T follicular helper cell (primary cell): ENCODE results near the gene GIPC3.
"Not testable (repeated sequence)": the region's sequence is repeated elsewhere in the genome, so short reads cannot be mapped to it uniquely, and the experiment has no call there.

ENCODE experiments used
- DNase-seq: peaks from one replicate; pipeline ENCODE4 v3.0.0-alpha.2; 2020; ENCODE audit warnings: low read depth

Gene GIPC3

DNA sequence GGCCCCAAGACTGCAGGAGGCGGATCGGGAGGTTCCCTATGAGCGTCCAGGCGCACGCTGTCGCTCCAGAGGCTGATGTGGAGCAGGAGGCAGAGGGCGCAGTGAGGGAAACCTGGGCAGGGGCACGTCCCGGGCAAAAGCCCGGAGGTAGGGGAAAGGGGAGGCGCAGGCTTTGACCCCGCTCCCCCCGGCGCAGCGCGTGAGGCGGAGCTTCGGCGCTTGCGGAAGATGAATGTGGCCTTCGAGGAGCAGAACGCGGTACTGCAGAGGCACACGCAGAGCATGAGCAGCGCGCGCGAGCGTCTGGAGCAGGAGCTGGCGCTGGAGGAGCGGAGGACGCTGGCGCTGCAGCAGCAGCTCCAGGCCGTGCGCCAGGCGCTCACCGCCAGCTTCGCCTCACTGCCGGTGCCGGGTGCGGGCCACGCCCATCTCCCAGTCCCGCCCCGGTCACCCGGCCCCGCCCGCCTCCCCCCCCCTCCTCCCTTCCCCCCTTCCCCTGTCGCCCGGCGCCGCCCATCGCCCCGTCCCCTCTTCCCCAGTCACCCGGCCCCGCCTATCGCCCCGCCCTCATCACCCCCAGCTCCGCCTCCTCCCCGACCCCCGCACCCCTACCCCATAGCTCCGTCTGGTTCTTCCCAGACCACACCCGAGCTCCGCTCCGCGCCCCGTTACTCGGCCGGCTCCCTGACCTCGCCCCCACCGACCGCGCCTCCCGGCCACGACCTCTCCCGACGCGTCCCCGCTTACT is 8.4 kb upstream of the GIPC3 start:
- no peak for DNase-seq

GRCh38 chr19:3577723-3578344 is 7.4 kb upstream of the GIPC3 start:
- no peak for DNase-seq

GRCh38 chr19:3578390-3578789 is 6.9 kb upstream of the GIPC3 start:
- DNase-seq = no peak

- DNase-seq = no peak
Measured at GRCh38 chr19:3580156-3580934, 4.9 kb upstream of the GIPC3 start.

- not testable (repeated sequence) for DNase-seq
Measured at GRCh38 chr19:3581792-3582191, 3.5 kb upstream of the GIPC3 start.

- not testable (repeated sequence) for DNase-seq
Measured at GRCh38 chr19:3584036-3584802, 1.1 kb upstream of the GIPC3 start.

GRCh38 chr19:3586127-3586626 is 899 bp downstream of the GIPC3 start:
- no peak for DNase-seq

DNA sequence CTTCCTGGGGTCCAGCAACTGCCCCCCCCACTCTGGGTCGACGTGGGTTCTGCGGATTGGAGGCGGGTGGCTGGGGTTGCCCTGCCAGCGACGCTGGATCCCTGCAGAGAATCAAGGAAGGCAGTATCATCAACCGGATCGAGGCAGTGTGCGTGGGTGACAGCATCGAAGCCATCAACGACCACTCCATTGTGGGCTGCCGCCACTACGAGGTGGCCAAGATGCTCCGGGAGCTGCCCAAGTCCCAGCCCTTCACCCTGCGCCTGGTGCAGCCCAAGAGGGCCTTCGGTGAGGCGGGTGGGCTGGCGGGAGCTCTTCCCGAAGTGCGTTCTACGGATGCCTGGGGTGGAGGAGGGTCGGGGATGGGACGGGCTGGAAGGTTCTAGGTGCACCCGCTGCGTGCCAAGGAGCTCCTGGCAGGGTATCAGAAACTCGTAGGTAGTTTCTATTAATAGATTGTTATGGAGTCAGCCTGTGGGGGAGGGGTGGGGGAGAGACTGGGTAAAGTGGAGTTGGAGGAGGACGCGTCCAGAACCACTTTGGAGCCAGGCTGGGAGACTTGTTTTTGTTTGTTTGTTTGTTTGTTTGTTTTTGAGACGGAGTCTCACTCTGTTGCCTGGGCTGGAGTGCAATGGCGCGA is 1.5 kb downstream of the GIPC3 start:
- DNase-seq = no peak

- no peak for DNase-seq
Measured at GRCh38 chr19:3589439-3589838, 4.2 kb downstream of the GIPC3 start.

DNA sequence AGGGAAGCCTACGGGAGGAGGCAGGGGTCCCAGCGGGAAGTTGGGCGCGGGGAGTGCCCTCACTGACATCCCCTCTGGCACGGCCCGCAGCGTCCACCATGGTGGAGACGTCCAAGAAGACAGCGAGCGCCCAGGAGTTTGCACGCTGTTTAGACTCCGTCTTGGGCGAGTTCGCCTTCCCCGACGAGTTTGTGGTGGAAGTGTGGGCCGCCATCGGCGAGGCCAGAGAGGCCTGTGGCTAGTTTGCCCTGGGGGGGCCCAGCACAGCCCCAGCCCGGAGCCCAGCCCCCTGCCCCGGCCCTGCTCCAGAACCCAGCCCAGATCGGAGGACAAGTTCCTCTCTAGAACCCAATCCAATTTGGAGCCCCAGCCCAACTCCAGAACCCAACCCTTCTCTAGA is 4.7 kb downstream of the GIPC3 start:
- no peak for DNase-seq

- DNase-seq = no peak
Measured at GRCh38 chr19:3590991-3591659, 5.8 kb downstream of the GIPC3 start.

GRCh38 chr19:3591876-3592613 is 6.8 kb downstream of the GIPC3 start:
- no peak for DNase-seq

DNA sequence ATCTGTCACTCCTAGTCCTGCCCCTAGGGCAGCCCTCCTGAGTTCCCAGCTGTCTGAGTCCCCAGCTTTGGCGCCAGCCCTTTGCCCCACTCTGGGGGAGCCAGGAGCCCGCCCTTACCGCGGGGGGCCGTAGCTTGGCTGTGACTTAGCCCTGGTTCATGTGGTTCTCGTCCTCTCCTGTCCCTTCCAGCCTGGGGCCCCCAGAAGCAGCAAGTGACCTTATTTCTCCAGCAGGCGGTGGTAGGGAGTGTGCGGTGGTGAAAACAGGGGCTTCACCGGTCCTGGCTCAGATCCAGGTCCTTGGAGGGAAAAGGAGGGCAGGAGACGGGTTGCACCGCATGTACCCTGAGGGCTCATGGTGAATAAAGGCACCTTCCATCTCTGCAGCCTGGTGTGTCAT is 7.9 kb downstream of the GIPC3 start:
- no peak for DNase-seq

DNA sequence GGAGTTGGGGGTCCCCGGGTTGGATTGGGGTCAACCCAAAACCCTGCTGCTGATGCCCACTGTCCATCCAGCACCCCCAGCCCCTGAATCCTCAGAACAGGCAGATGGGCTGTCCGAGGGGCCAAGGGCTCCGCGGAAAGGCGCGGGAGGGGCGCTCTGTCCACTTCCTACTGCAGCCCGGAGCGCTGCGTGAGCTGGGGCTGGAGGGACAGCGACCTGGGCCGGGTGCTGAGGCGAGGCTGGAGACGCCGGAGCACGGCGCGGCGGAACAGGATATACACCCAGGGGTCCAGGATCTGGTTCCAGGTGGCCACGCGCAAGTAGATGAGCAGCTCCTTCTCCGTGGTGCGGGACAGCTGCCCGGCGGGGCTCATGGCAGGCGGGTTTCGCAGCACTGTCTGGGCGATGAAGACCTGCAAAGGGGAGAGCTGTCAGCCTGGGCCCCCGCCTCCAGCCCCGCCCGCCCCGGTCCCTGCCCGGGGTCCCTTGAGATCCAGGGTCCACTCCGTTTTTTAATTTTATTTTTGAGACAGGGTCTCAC is 10.3 kb downstream of the GIPC3 start:
- no peak for DNase-seq

DNA sequence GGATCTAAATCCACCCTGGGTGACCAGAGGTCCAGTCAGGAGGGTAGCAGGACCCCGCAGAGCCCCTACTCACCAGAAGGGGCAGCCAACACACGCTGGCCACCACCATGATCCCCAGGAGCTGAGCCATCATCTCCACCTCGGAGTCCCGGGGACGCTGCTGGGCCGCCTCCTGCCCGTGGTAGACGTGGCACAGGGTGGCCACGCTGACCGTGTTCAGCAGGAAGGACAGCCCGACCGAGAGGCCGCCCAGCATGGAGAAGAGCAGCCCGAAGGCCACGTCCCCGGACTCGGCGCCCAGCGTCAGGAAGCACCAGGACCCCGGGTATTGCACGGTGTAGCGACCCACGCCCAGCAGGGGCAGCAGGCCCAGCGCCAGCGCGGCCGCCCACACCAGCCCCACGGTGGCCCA is 14.5 kb downstream of the GIPC3 start:
- no peak for DNase-seq

DNA sequence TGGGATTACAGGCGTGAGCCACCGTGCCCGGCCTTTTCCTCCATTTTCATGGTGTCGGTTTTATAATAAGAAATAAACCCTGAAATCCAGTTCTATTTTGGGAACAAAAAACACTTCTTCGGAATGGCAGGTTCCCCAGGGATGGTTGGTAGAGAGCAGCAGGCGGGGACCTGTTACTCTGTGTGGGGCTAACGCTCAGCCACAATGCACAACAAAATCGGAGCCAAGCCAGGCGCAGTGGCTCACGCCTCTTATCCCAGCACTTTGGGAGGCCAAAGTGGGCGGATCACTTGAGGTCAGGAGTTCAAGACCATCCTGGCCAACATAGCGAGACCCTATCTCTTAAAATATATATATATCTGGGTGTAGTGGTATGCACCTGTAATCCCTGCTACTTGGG is 15.7 kb downstream of the GIPC3 start:
- no peak for DNase-seq

- no peak for DNase-seq
Measured at GRCh38 chr19:3603121-3603811, 18.0 kb downstream of the GIPC3 start.

DNA sequence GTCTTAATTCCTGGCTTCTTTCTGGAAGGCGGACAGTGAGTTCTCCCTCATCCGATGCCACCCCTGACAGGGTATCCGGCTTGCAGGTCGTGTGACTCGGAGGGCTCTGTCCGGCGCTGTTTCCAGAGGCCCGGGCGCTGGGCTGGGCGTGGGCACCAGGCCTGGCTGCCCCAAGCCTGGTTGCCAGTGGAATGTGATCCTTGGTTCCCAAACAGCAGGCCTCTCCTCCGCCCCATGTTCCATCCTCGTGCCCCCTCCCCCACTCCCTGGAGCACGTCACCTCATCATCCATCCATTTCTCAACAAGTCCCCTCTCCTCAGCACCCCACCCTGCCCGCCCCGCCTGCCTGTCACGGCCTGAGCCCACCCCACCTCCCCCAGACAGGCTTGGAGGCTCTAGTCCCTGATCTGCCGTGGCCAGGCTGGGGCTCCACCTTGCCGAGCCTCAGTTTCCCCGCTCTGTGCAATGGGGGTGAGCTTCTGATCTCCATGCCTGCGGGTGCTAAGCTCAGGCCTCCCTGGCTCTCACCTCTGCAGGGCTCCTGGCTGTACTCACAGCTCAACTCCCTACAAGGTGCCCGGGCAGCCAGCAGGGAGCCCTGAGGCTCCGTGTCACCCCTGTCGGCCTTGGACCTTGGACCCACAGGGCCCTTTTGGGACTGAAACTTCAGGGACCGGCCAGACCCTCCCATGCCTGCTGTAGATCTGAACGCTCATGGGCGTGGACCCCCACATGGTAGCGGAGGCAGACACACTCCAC is 19.1 kb downstream of the GIPC3 start:
- DNase-seq = no peak

GRCh38 chr19:3604987-3605343 is 19.7 kb downstream of the GIPC3 start:
- DNase-seq = no peak
